HUES6 (cell line): ENCODE results near the gene OR10T2.
"Not testable (repeated sequence)": the region's sequence is repeated elsewhere in the genome, so short reads cannot be mapped to it uniquely, and the experiment has no call there.

Source experiments
- H3K27ac ChIP-seq: 2 replicates; pipeline ENCODE4 v1.7.0; 2013; ENCODE audit warnings: low read depth, mild to moderate bottlenecking, low read length, inconsistent platforms
- H3K27me3 ChIP-seq: 2 replicates; pipeline ENCODE4 v1.6.1; 2013; ENCODE audit warnings: low read length; ENCODE audit not compliant: control insufficient read depth, insufficient read depth
- H3K36me3 ChIP-seq: 2 replicates; pipeline ENCODE4 v1.6.1; 2013; ENCODE audit warnings: low read length; ENCODE audit not compliant: control insufficient read depth, insufficient read depth
- H3K4me1 ChIP-seq: 2 replicates; pipeline ENCODE4 v1.6.1; 2013; ENCODE audit warnings: low read length; ENCODE audit not compliant: control insufficient read depth, insufficient read depth
- H3K4me3 ChIP-seq: 2 replicates; pipeline ENCODE4 v1.5.1; 2013; ENCODE audit warnings: low read depth, low read length
- H3K9ac ChIP-seq: one replicate; pipeline ENCODE4 v1.6.1; 2013; ENCODE audit warnings: mild to moderate bottlenecking, low read length
- H3K9me3 ChIP-seq: 2 replicates; pipeline ENCODE4 v1.6.1; 2013; ENCODE audit warnings: low read depth, low read length; ENCODE audit not compliant: control insufficient read depth, insufficient read depth

Gene OR10T2

DNA sequence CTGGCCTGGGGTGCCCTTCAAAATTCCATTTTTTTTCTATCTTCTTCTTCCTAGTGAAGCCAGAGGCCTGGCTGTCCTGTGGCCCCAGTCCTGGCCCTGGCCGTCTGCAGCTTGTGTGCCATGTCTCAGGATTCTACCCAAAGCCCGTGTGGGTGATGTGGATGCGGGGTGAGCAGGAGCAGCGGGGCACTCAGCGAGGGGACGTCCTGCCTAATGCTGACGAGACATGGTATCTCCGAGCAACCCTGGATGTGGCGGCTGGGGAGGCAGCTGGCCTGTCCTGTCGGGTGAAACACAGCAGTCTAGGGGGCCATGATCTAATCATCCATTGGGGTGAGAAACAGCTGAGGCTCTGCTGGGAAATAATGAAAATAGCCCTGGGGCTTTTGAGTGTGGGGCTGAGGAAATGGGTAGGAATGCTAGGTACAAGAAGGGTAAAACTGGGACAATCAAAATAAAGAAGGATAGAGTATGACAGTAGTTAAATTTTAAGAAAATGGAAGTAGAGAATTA lies 43.4 kb downstream of the OR10T2 start:
- Histone ChIP-seq H3K9me3 (no peaks in the 10 kb centered on the region), H3K36me3 (no peaks in the 10 kb centered on the region), H3K27me3 (no peaks in the 10 kb centered on the region), H3K27ac (no peak overlapping the region), H3K4me1 (no peaks in the 10 kb centered on the region), H3K4me3 (no peak overlapping the region), H3K9ac (no peak overlapping the region)

DNA sequence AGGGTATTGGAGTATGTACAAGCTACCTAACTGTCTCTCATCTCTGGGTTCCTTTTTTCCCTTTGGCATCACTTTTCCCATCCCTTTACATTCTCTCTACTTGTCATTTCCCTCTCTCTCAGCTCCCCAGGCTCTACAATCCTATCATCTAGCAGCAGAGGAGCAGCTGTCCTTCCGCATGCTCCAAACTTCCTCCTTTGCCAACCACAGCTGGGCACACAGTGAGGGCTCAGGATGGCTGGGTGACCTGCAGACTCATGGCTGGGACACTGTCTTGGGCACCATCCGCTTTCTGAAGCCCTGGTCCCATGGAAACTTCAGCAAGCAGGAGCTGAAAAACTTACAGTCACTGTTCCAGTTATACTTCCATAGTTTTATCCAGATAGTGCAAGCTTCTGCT lies 45.0 kb downstream of the OR10T2 start:
- Histone ChIP-seq H3K27me3 (no peaks in the 10 kb centered on the region), H3K4me3 (no peak overlapping the region), H3K27ac (no peak overlapping the region), H3K36me3 (no peaks in the 10 kb centered on the region), H3K4me1 (no peaks in the 10 kb centered on the region), H3K9ac (no peak overlapping the region), H3K9me3 (no peaks in the 10 kb centered on the region)

DNA sequence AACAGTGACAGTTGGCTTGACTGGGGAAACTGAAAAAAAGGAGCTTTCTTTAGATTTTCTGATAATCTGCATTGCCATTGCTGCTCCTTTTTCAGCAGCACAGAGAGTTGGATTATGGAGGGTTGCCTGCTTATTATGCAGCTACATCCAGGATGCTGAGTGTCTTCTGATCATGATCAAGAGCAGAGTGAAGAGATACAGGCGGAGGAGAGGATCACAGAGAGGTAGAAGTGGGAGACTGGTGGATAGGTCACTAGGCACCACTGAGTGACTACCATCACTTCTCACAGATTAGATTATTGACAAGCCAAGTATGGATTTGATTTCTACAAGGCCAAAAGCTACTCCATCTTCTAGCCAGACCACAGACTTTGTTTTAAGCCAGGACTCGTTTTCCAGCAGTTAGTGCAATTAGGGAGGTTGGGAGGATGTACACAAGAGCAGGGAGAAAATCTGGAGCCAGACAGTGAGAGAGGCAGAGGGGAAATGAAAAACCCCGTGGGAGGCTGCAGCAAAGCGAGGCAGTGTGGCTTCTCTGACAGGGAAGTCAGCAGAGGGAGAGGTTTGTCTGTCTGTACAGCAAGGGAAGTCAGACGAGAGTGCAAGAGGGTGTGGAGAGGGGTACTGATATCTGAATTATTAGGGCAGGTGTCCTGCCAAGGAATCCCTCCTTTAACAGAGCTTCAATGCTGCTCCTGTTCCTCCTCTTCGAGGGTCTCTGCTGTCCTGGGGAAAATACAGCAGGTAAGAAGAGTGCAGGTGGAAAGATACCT lies 45.8 kb downstream of the OR10T2 start, which contains the start of gene CD1E:
Gene CD1E (plus strand): TSS at position 592 of the 773 bp plus-strand sequence. CDS start 95 bp downstream, at position 687.
- Histone ChIP-seq H3K9ac (no peak within 1 kb of the TSS), H3K4me1 (no peaks in the 10 kb centered on the region), H3K27ac (no peak within 1 kb of the TSS), H3K27me3 (no peaks in the 10 kb centered on the region), H3K36me3 (no peaks in the 10 kb centered on the region), H3K4me3 (no peak within 1 kb of the TSS), H3K9me3 (no peaks in the 10 kb centered on the region)

DNA sequence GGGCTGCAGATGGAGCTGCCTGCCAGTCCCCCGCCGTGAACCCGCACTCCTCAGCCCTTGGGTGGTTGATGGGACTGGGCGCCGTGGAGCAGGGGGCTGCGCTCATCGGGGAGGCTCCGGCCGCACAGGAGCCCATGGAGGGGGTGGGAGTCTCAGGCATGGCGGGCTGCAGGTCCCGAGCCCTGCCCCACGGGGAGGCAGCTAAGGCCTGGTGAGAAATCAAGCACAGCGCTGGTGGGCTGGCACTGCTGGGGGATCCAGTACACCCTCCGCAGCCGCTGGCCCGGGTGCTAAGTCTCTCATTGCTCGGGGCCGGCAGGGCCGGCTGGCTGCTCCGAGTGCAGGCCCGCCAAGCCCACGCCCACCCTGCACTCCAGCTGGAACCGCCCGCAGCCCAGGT lies 50.3 kb downstream of the OR10T2 start:
- not testable (repeated sequence) for H3K4me1 ChIP-seq, H3K27me3 ChIP-seq, H3K9ac ChIP-seq, H3K27ac ChIP-seq, H3K9me3 ChIP-seq, H3K4me3 ChIP-seq, H3K36me3 ChIP-seq
